Epithelial cell of proximal tubule (primary cell): ENCODE measurements around the gene TUSC2. TPM values are rescaled to one million over a fixed set of nuclear protein-coding genes. Genes with fewer than 3 reads are reported as not detected.

ENCODE experiments used
- DNase-seq: peaks from one replicate; pipeline ENCODE4 v3.0.0-alpha.2; 2011; ENCODE audit warnings: low read depth
- H3K4me3 ChIP-seq: 2 replicates; pipeline ENCODE4 v1.5.1; 2011; ENCODE audit warnings: low read depth, mild to moderate bottlenecking, low read length
- total RNA-seq: library from RNA; depleted of rRNA; stranded (reverse); fragments of >200 nt; gene quantifications from 2 replicates; pipeline ENCODE4 v1.2.3, GENCODE V29; 2015
- TF ChIP-seq, protein P1 (sequence below): conservative IDR thresholded peaks from 2 replicates; pipeline ENCODE4 v1.5.1; 2012; ENCODE audit warnings: low read depth, mild to moderate bottlenecking, low read length

The TUSC2 gene
- total RNA-seq, 1 donor from 2014 or later = 46.6 TPM

GRCh38 chr3:50371133-50371685 lies 43.2 kb upstream of the TUSC2 start:
- TF ChIP-seq, protein P1, sequence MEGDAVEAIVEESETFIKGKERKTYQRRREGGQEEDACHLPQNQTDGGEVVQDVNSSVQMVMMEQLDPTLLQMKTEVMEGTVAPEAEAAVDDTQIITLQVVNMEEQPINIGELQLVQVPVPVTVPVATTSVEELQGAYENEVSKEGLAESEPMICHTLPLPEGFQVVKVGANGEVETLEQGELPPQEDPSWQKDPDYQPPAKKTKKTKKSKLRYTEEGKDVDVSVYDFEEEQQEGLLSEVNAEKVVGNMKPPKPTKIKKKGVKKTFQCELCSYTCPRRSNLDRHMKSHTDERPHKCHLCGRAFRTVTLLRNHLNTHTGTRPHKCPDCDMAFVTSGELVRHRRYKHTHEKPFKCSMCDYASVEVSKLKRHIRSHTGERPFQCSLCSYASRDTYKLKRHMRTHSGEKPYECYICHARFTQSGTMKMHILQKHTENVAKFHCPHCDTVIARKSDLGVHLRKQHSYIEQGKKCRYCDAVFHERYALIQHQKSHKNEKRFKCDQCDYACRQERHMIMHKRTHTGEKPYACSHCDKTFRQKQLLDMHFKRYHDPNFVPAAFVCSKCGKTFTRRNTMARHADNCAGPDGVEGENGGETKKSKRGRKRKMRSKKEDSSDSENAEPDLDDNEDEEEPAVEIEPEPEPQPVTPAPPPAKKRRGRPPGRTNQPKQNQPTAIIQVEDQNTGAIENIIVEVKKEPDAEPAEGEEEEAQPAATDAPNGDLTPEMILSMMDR = no peak
- no peak for DNase-seq
- H3K4me3 ChIP-seq = no peak overlapping the region

- H3K4me3 ChIP-seq = no peak overlapping the region
- DNase-seq = no peak
- TF ChIP-seq, protein P1 = no peak
Measured at GRCh38 chr3:50370594-50370993, 42.6 kb upstream of the TUSC2 start.

DNA sequence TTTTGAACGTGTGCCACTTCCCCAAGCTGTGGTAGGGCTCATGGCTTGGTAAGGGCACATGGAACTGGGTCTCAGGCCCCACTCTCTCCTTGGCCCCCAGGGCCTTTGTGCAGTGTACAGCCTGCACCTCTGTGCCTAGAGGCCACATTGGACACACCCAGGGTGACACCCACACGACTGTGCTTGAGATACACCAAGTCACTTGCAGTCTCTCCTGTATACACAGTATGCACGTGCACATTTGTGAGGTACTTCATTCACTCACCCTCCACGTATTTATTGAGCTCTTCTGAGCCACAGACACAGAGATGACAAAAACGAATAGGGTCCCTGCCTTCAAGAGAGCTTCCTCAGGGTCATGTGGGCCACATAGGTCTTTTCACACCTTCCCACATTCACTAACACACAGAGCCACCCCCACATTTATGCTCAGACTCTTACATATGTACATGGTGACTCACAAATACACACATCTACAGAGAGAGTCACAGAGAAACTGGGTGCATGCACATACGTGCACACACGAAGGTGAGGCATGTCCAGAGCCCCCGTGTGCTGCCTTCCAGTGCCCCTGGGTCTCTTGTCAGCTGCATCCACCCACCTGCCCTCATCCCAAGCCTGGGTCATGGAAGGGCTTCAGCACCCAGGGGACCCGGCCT lies 41.1 kb upstream of the TUSC2 start:
- DNase-seq = no peak
- TF ChIP-seq, protein P1 = no peak
- H3K4me3 ChIP-seq = no peak overlapping the region

DNA sequence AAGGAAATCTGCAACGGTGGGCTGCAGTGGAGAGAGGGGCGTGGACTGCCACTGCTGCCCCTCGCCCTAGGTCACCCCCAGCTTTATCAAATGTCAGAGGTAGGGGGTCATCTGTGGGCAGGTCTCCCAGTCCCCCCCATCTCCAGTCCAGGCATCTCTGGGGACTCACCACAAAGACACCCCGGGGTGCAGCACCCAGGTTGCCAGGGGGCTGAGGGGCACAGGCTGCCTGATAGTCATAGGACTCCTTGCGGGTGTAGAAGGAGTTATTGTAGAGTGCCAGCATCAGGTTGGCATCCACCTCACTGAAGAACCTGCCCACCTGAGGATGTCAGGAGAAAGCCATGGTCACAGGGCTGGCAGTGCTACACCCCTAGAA lies 37.8 kb upstream of the TUSC2 start:
- TF ChIP-seq, protein P1 = no peak
- peak overlapping the region; percentile 58 for H3K4me3 ChIP-seq
- no peak for DNase-seq

GRCh38 chr3:50365080-50365841 lies 37.2 kb upstream of the TUSC2 start:
- DNase-seq = no peak
- TF ChIP-seq, protein P1 = no peak
- peak overlapping the region; percentile 58 for H3K4me3 ChIP-seq

DNA sequence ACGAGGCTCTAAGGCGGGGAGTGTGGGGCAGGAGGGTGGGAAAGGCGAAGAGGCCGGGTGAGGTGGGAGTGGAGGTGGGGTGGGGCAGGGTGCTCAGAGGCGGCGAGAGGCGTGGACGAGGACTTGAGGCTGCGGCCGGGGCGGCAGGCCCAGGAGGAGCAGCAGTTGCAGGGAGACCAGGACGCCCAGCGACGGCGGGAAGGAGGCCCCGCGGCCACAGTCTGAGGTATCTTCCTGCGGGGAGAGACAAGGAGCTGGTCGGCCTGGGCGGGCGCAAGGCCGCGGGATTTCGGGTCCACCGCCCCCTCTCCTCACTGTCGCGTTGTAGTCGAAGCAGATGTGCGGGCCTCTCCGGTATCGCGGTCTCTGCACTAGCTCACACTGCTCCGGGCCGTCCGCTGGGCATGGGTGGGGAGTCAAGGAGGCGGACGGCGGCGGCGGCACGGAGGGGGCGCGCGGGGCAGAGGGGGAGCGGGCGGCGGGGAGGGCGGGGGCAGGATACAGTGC lies 36.6 kb upstream of the TUSC2 start:
- TF ChIP-seq, protein P1 = no peak
- H3K4me3 ChIP-seq = peak overlapping the region; percentile 58
- DNase-seq = no peak
